Tracheal epithelial cell (primary cell): ENCODE results near the gene KLF3. TPM values are rescaled to one million over a fixed set of nuclear protein-coding genes. Genes with fewer than 3 reads are reported as not detected.

ENCODE experiments used
- total RNA-seq: library from RNA; depleted of rRNA; stranded (reverse); fragments of >200 nt; gene quantifications from 2 replicates; pipeline ENCODE4 v1.2.1, GENCODE V29; 2014

The KLF3 gene
- 20.0 and 29.2 TPM in 2 replicates for total RNA-seq

DNA sequence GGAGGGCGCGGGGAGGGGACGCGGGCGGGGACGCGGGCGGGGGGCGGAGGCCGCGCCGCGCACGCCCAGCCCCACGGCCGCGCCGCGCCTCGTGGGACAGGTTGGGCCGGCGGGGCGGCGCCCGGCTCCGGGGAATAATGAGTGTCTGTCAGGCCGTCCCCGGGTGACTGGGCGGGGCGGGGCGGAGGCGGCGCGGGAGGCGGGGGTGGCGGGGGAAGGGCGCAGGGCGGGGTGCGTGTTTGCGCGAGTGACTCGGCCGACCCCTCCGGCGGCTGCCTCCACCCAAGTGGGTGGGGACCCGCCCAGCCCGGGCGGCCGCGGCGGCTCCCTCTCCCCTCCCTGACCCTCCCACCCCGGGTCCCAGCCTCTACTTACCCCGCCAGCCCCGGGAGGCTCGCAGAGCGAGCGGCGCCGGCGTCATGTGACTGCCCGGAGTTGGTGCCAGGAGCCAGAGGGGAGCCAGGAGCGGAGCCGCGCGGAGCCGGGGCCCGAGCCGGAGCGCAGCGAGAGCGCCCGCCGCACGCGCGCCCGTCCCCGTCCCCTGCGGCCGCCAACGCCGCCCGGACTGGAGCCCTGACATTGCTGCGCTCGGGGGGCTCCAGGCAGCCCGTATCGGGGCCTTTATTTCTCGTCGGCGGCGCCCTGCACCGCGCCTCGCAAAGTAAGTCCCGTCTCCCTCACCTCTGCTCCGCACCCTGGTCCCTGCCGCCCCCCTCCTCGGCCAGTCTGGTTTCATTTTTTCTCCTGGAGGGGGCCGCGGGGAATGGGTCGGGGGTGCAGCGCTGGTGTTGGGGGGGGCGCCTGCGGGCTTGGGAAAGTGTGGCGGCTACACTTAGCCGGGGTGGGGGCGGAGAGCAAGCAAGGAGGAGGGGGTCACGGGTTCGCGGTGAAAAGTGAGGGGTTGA is at the start of gene KLF3:
TSS of gene KLF3 (plus strand) at position 399 of the 905 bp plus-strand sequence. CDS start 16,427 bp downstream, outside the sequence.

Other genes with a start within 250 kb of the KLF3 start
- under 0.01 TPM in 1 of 2 replicates, not detected in the other for gene TLR10, start 118.8 kb downstream of the KLF3 start, total RNA-seq
- gene TLR1, start 140.6 kb downstream of the KLF3 start, total RNA-seq: 3.6 TPM in 1 of 2 replicates, not detected in the other
- 0.48 and 0.64 TPM in 2 replicates for gene TLR6, start 192.6 kb downstream of the KLF3 start, total RNA-seq
- 50.1 and 118 TPM in 2 replicates for gene FAM114A1, start 203.6 kb downstream of the KLF3 start, total RNA-seq